GM12875 (cell line): ENCODE results near the gene COL9A2.

ENCODE experiments used
- H3K4me3 ChIP-seq: one replicate; pipeline ENCODE4 v1.5.1; 2011; ENCODE audit warnings: low read depth, low read length, control low read depth
- TF ChIP-seq, protein P1 (sequence below): IDR thresholded peaks from 2 replicates; pipeline ENCODE4 v1.5.1; 2011; ENCODE audit warnings: low read depth, mild to moderate bottlenecking, control low read depth, inconsistent platforms, low read length, moderate library complexity, borderline replicate concordance; ENCODE audit not compliant: insufficient read depth

The COL9A2 gene

DNA sequence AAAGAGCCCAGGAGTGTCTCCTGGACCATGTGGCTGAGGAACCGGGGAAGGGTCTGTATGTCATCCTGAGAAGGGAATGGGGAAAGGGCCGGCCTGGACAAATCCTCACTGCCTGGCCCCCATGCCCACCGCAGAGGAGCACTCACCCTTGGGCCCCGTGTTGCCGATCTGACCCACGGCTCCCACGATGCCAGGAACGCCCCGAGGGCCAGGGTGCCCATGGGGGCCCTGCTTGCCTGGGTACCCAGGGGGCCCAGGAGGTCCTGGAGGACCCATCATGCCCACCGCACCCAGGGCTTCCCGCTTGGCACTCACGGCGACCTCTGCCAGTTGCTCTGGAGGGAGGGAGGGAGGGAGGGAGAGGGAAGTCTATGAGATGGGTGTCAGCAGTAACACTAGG, 14.6 kb downstream of the COL9A2 start:
- TF ChIP-seq, protein P1, sequence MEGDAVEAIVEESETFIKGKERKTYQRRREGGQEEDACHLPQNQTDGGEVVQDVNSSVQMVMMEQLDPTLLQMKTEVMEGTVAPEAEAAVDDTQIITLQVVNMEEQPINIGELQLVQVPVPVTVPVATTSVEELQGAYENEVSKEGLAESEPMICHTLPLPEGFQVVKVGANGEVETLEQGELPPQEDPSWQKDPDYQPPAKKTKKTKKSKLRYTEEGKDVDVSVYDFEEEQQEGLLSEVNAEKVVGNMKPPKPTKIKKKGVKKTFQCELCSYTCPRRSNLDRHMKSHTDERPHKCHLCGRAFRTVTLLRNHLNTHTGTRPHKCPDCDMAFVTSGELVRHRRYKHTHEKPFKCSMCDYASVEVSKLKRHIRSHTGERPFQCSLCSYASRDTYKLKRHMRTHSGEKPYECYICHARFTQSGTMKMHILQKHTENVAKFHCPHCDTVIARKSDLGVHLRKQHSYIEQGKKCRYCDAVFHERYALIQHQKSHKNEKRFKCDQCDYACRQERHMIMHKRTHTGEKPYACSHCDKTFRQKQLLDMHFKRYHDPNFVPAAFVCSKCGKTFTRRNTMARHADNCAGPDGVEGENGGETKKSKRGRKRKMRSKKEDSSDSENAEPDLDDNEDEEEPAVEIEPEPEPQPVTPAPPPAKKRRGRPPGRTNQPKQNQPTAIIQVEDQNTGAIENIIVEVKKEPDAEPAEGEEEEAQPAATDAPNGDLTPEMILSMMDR = no peak

DNA sequence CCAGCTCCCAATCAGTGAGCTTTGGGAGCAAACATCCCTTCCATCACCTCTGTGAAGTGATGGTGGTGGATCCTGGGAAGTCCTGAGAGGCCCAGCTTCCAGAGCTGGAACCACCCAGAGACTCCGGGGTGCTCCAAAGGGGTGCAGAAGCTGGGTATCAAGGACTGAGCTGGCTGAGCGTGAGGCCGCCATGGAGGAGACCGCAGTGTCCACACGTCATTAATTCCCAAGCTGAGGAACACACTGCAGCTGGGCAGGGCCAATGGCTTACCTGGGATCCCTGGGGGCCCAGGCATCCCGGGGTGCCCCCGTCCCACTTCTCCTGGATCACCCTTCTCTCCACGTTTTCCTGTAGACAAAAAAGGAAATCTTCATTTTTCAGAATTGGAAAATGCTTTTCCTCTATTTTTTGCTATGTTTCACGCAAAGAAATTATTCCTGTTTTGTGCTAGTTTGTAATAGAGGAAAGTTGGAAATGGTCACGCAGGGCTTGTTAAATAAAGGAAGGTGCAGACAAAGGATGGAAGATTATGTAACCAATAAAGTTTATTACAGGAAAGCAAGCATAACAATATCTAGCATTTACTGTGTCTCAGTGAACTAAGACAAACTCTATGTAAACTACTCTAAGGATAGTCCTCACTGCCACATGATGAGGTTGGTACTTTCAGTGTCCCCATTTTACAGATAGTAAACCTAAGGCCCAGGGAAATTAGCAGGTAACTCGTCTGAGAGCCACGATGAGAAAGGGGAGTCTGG, 15.4 kb downstream of the COL9A2 start:
- TF ChIP-seq, protein P1 = no peak

More for the DNA sequence above, 14.6 kb downstream of the COL9A2 start:
- H3K4me3 ChIP-seq = no peak overlapping the region

DNA sequence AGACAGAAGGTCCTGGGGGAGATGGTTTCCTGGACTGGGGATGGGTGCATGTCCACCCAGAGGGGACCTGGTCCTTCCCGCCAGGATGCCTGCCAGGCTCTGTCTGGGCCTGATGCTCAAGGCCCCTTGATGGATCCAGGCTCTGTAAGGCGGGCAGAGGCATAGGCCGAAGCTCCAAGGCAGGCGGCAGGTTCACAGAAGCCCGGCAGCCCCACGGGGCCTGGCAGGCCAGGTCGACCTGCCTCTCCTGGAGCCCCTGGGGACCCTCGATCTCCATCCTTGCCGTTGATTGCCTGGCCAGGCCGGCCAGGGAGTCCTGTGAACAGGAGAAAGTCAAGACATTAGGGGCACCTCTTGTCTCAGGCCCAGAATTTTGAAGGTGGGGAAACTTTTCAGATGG, 16.0 kb downstream of the COL9A2 start:
- TF ChIP-seq, protein P1 = no peak
- H3K4me3 ChIP-seq = no peak overlapping the region

More for the DNA sequence above, 15.4 kb downstream of the COL9A2 start:
- H3K4me3 ChIP-seq = no peak overlapping the region

DNA sequence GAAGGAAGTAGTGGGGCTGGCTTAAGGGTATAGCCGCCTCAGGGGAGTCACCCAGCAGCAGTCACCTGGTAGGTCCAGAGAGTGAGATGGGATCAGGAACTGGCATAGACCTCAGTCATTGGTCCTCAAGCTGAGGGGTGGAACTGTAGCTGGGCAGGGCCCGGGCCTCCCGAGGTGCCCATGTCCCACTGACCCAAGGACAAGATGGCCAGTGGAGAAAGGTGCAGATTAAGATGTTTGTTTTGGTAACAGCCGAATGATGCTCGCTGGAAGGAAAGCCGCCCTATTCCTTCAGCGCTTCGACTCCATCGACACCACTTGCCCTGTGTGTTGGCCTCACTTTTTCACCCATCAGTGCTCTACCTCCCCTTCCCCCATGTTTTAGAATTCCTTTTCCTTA, 16.4 kb downstream of the COL9A2 start:
- no peak overlapping the region for H3K4me3 ChIP-seq
- TF ChIP-seq, protein P1 = no peak

DNA sequence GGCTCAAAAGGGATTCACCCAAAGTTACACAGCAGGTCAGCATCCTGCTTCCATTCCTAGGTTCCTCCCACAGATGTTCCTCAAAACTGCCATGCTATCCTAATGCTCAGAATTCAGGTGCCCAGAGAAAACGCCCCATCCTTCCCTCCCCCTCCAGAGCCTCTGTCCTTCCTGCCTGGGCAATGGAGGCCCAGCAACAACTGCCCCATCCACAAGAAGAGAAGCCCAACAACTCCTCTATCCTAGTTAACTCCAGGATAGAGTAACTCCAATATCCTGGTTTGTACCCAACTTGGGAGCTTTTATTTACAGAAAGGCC, 16.9 kb downstream of the COL9A2 start:
- TF ChIP-seq, protein P1 = no peak
- no peak overlapping the region for H3K4me3 ChIP-seq

DNA sequence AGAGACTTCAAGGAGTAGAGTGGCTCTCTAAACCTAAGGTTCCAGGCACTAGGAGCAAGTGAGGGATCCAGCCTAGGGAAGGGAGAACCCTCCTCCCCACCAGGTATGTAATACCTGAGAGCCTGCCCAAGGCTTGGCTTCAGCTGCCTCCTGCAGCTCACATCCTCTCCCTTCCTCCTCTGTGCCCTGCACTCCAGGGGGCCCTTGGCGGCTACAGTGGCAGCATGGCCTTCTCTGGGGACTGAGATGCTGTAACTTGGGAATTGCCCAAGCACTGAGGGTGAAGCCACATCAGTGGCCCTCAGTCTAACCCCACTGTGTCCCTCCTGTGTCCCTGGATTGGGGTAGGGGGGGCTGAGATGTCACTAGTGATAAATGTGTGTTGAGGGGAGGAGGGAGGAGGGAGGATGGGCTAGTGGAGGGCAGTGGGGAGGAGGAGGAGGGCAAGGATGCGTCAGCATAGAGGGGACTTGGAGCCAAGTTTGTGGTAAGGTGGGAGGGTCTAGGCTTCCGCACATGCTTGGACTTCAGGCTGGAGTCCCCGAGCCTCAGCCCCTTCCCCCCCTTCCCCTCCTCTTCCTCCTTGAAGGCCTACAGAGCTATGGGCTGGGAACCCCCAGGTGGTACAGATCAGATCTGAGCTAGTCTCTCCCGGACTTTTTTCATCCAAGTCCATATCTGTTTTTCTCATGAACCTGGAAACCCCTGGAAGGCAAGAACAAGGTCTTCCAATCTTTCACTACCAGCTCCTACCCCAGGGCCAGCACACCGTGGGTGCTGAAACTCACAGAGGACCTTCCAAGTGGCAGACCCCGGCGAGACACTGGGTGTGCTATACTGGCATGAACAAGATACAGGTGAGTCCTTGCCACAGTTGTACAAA, 17.5 kb downstream of the COL9A2 start:
- H3K4me3 ChIP-seq = no peak overlapping the region
- TF ChIP-seq, protein P1 = no peak
